Esophagus muscularis mucosa (tissue), 4 donors: ENCODE data around the gene ANO4. TPM values are rescaled to one million over a fixed set of nuclear protein-coding genes. Genes with fewer than 3 reads are reported as not detected.

ENCODE experiments used
- DNase-seq: peaks from one replicate; pipeline ENCODE4 v3.0.0-alpha.2; 2017; ENCODE audit errors: extremely low spot score
- H3K27ac ChIP-seq, 4 donors: fragments of 200-600 bp; sonication (generic); replicated peaks in 1 of 4; 1 replicate in 3 of 4; 2 replicates in 1 of 4; pipeline ENCODE4 v1.5.1; 2016 to 2019; ENCODE audit warnings: mild to moderate bottlenecking in 1 of 4
- H3K27me3 ChIP-seq, 4 donors: fragments of 200-600 bp; sonication (generic); one replicate each; pipeline versions ENCODE4 v1.5.1 to v1.6.0; 2016 to 2019
- H3K36me3 ChIP-seq, 4 donors: fragments of 200-600 bp; sonication (generic); one replicate each; pipeline ENCODE4 v1.5.1; 2016 to 2019
- H3K4me1 ChIP-seq, 4 donors: fragments of 200-600 bp; sonication (generic); one replicate each; pipeline ENCODE4 v1.5.1; 2016 to 2019
- H3K4me3 ChIP-seq, 4 donors: fragments of 200-600 bp; sonication (generic); 1 replicate in 2 of 4; 2 replicates in 2 of 4; pipeline ENCODE4 v1.5.1; 2016 to 2019; ENCODE audit warnings: mild to moderate bottlenecking in 4 of 4, moderate library complexity in 1 of 4
- H3K9me3 ChIP-seq, 4 donors: fragments of 200-600 bp; sonication (generic); 1 replicate in 3 of 4; 2 replicates in 1 of 4; pipeline ENCODE4 v1.5.1; 2016 to 2019
- CTCF ChIP-seq, 3 experiments: fragments of 200-600 bp in 2 of 3; fragments of 450-650 bp in 1 of 3; sonication (generic) in 2 of 3; IDR thresholded peaks; one replicate each; pipeline ENCODE4 v1.5.1; 2017 to 2019; ENCODE audit warnings: antibody characterized with exemption in 3 of 3, mild to moderate bottlenecking in 2 of 3, moderate library complexity in 1 of 3
- EP300 ChIP-seq: sonication (generic); formaldehyde crosslinking; IDR thresholded peaks from one replicate; pipeline ENCODE4 v1.6.1; 2017; ENCODE audit warnings: antibody characterized with exemption
- POLR2A ChIP-seq: fragments of 450-650 bp; IDR thresholded peaks from one replicate; pipeline ENCODE4 v1.6.1; 2017; ENCODE audit warnings: antibody characterized with exemption, moderate library complexity, mild to moderate bottlenecking, low read depth
- POLR2AphosphoS5 ChIP-seq, 2 donors: sonication (generic); formaldehyde crosslinking; IDR thresholded peaks; one replicate each; pipeline ENCODE4 v1.6.1; 2017; ENCODE audit warnings: antibody characterized with exemption in 2 of 2
- whole genome bisulfite sequencing: methylation state at CpG from one replicate; pipeline ENCODE4 v1.1.5; 2018; 5-methylcytosine and 5-hydroxymethylcytosine counted together
- intact Hi-C: fragments of 100-400 bp; cut with DNase I; formaldehyde crosslinking; loops from one replicate; pipeline ENCODE4 v1.15.1; 2023
- total RNA-seq, 4 donors: library from RNA; depleted of rRNA; stranded (reverse); fragments of >200 nt; gene quantifications; one replicate each; pipeline versions ENCODE4 v1.1.0 to v1.2.1, GENCODE V29; 2016

ANO4 gene
- total RNA-seq, 4 donors from 2014 or later = 0.06 to 0.17 TPM; not detected in 2

DNA sequence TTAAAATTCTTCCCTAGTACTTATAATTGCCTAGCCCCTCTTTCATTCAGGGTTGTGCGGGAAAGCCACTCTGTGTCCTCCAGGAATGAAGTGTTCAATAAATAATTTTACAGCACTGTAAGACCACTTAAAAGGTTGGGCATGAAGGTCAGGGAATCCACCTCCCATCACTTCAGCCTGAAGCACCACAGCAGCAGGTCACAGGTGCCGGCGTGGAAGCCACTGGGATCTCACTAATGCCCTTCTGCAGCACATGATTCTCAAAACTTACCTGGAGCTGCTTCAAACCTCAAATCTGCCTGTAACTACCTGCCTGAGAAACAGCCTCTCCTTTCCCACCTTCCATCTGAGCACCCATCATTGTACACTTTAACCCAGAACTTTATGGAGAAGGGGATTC, 159.5 kb downstream of the ANO4 start:
- no peaks in the 10 kb centered on the region for H3K36me3 ChIP-seq
- no peak for DNase-seq
- intact Hi-C loops = no loop called here

DNA sequence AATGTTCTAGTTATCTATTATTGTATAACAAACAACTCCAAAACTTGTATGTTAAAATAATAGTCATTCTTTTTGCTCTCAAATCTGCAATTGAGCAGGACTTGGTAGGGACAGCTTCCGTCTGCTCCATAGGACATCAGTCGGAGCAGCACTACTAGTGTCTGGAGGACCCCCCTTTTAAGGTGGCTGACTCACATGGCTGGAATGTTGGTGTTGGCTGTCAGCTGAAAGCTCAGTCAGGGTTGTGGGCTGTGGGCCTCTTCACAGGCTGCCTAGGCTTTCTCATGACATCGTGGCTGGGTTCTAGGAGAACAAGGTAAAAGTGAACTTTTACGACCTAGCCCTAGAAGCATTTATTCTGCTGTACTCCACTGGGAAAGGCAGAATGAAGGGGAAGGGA, 160.6 kb downstream of the ANO4 start:
- no peak for DNase-seq
- H3K27ac ChIP-seq = no peak overlapping the region
- H3K36me3 ChIP-seq = no peaks in the 10 kb centered on the region
- no peak overlapping the region for H3K4me3 ChIP-seq
- 66% methylated on average over 4 of the region's 4 CpGs for WGBS
- no peaks in the 10 kb centered on the region for H3K4me1 ChIP-seq
- intact Hi-C loops = no loop called here
- H3K9me3 ChIP-seq = no peaks in the 10 kb centered on the region
- peaks cover 0 to 5% (median 0%) of the 10 kb centered on the region in 4 donors for H3K27me3 ChIP-seq
- TF ChIP-seq POLR2AphosphoS5 (IDR thresholded peaks at IDR 0.05) (no peak), EP300 (no peak), CTCF (IDR thresholded peaks at IDR 0.05) (no peak), POLR2A (no peak)

More for the DNA sequence above, 159.5 kb downstream of the ANO4 start:
- H3K4me1 ChIP-seq = no peaks in the 10 kb centered on the region
- WGBS = 91% methylated on average over 3 of the region's 3 CpGs
- no peak overlapping the region for H3K4me3 ChIP-seq
- no peak overlapping the region for H3K27ac ChIP-seq
- H3K9me3 ChIP-seq = no peaks in the 10 kb centered on the region
- H3K27me3 ChIP-seq = peaks cover 0 to under 1% (median 0%) of the 10 kb centered on the region in 4 donors
- TF ChIP-seq POLR2AphosphoS5 (IDR thresholded peaks at IDR 0.05) (no peak), POLR2A (no peak), CTCF (IDR thresholded peaks at IDR 0.05) (no peak), EP300 (no peak)

DNA sequence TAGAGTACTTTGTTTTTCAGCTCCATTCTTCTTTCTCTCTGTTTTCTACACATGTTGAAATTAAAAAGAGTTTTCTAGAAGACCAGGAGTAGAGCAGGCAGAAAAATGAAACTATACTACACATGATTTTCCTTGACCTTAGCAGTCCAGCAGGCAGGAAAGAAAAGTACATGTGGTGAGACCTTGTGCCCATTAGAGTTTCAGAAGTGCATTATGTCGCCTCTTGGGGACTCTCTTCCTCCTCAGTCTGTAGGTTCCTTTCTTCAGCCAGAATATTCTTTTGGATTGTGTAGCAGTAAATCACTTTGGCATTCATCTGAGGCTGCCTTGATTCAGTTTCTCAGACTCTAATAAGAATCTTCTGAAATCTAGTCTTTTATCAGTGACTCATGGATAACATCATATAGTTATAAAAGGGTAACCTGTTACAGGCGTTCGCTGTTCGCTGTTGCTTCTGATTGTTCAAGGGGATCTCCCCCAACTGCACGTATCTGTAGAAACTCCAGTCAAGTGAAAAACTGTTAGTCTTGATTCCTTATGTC, 161.8 kb downstream of the ANO4 start:
- Histone ChIP-seq H3K27me3 (peaks cover 0 to 5% (median 0%) of the 10 kb centered on the region in 4 donors), H3K9me3 (no peaks in the 10 kb centered on the region), H3K4me1 (no peaks in the 10 kb centered on the region), H3K36me3 (no peaks in the 10 kb centered on the region), H3K27ac (no peak overlapping the region), H3K4me3 (no peak overlapping the region)
- WGBS = 81% methylated on average over 5 of the region's 5 CpGs
- TF ChIP-seq EP300 = no peak
- TF ChIP-seq POLR2AphosphoS5 (IDR thresholded peaks at IDR 0.05) = no peak
- TF ChIP-seq POLR2A = no peak
- no peak for TF ChIP-seq CTCF (IDR thresholded peaks at IDR 0.05)
- intact Hi-C loops = no loop called here
- DNase-seq = no peak

DNA sequence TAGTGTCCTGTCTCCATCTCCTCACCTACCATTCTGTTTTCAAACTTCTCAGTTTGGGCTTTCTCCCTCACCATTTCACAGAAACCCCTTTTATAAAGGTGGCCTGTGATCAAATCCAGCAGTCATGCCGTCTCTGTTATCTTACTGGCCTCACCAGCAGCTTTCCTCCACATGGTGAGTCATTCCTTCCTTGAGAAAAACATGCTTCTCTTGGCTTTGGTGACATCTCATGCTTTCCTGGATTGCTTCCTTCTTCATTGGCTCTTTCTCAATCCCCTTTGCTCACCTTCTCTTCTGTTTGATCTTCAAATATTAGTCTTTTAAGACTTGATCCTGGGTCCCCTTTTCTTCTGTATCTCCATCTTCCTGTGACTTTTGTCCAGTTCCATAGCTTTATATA, 164.9 kb downstream of the ANO4 start:
- TF ChIP-seq CTCF (IDR thresholded peaks at IDR 0.05) (no peak), EP300 (no peak), POLR2A (no peak), POLR2AphosphoS5 (IDR thresholded peaks at IDR 0.05) (no peak)
- intact Hi-C loops = no loop called here
- H3K4me1 ChIP-seq = no peaks in the 10 kb centered on the region
- no peaks in the 10 kb centered on the region for H3K36me3 ChIP-seq
- H3K27me3 ChIP-seq = peaks cover 0 to 5% (median 0%) of the 10 kb centered on the region in 4 donors
- WGBS = 22% methylated on average over 1 of the region's 1 CpG
- no peak overlapping the region for H3K27ac ChIP-seq
- H3K9me3 ChIP-seq = no peaks in the 10 kb centered on the region
- H3K4me3 ChIP-seq = no peak overlapping the region
- no peak for DNase-seq

DNA sequence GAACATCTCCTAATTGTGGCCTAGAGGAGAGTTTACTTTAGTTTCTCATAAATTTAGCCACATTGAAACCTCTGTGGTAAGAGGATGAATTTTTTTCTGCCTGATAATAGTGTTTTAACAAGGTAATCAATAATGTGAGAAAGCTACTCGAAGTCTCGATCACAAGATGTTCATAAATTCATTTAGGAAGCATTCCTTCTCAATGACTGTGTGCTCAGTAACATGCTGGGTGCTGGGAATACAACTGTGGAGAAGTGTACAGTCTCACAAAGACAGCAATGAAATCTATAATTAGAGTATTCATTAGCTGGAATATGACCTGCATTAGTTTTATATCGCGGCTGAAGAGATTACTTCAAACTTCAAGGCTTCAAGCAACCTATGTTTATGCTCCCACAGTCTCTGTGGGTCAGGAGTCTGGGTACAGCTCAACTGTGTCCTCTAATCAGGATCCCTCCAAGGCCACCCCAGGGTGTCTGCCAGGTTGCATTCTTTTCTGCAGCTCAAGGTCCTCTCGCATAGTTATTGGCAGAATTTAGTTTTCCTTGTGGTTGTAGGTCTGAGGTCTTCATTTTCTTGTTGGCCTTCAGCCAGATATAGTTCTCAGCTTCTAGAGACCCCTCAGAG, 167.6 kb downstream of the ANO4 start:
- DNase-seq = no peak
- H3K4me1 ChIP-seq = no peaks in the 10 kb centered on the region
- H3K4me3 ChIP-seq = no peak overlapping the region
- H3K27ac ChIP-seq = no peak overlapping the region
- intact Hi-C loops = no loop called here
- WGBS = 94% methylated on average over 5 of the region's 5 CpGs
- no peaks in the 10 kb centered on the region for H3K9me3 ChIP-seq
- H3K36me3 ChIP-seq = no peaks in the 10 kb centered on the region
- TF ChIP-seq EP300 (no peak), POLR2AphosphoS5 (IDR thresholded peaks at IDR 0.05) (no peak), POLR2A (no peak), CTCF (IDR thresholded peaks at IDR 0.05) (no peak)
- peaks cover 0 to 5% (median 0%) of the 10 kb centered on the region in 4 donors for H3K27me3 ChIP-seq
